HG02852 (cell line): ENCODE measurements around the gene NDC1.
"Not testable (repeated sequence)": the region's sequence is repeated elsewhere in the genome, so short reads cannot be mapped to it uniquely, and the experiment has no call there.

ENCODE experiments used
- ATAC-seq: cut with Tn5 transposase; IDR thresholded peaks from one replicate; pipeline ENCODE4 v1.9.1; 2021; ENCODE audit warnings: mild to moderate bottlenecking, moderate library complexity; ENCODE audit not compliant: unreplicated experiment

NDC1 gene

GRCh38 chr1:53837924-53838653 lies at the start of gene NDC1:
Gene NDC1, minus strand, starts transcription at chr1:53838296. Its CDS starts 35 bp downstream, at chr1:53838261.
- ATAC-seq = peak; percentile 89

GRCh38 chr1:53883600-53883999 lies 45.5 kb upstream of the NDC1 start:
- ATAC-seq = not testable (repeated sequence)

- not testable (repeated sequence) for ATAC-seq
These were observed 43.8 kb upstream of the NDC1 start for GRCh38 chr1:53881853-53882252.

GRCh38 chr1:53878492-53879105 lies 40.5 kb upstream of the NDC1 start:
- ATAC-seq = no peak

- ATAC-seq = not testable (repeated sequence)
These were observed 37.1 kb upstream of the NDC1 start for GRCh38 chr1:53875150-53875549.

GRCh38 chr1:53871773-53872484 lies 33.8 kb upstream of the NDC1 start:
- ATAC-seq = no peak

GRCh38 chr1:53871221-53871620 lies 33.1 kb upstream of the NDC1 start:
- no peak for ATAC-seq

- ATAC-seq = no peak
These were observed 31.5 kb upstream of the NDC1 start for GRCh38 chr1:53869454-53870117.

- no peak for ATAC-seq
These were observed 30.5 kb upstream of the NDC1 start for GRCh38 chr1:53868565-53868964.

- ATAC-seq = no peak
These were observed 24.4 kb upstream of the NDC1 start for GRCh38 chr1:53862507-53862906.

GRCh38 chr1:53860967-53861411 lies 22.9 kb upstream of the NDC1 start:
- peak; percentile 50 for ATAC-seq

- no peak for ATAC-seq
These were observed 13.6 kb upstream of the NDC1 start for GRCh38 chr1:53851571-53852285.

GRCh38 chr1:53850082-53850673 lies 12.1 kb upstream of the NDC1 start:
- no peak for ATAC-seq

- ATAC-seq = no peak
These were observed 9.9 kb upstream of the NDC1 start for GRCh38 chr1:53847980-53848379.

GRCh38 chr1:53842347-53842746 lies 4.3 kb upstream of the NDC1 start:
- no peak for ATAC-seq

- ATAC-seq = no peak
These were observed 518 bp upstream of the NDC1 start for GRCh38 chr1:53838654-53838974.

- no peak for ATAC-seq
These were observed 511 bp downstream of the NDC1 start for GRCh38 chr1:53837646-53837923.

GRCh38 chr1:53835491-53835890 lies 2.6 kb downstream of the NDC1 start:
- ATAC-seq = no peak

GRCh38 chr1:53834776-53835175 lies 3.3 kb downstream of the NDC1 start:
- no peak for ATAC-seq

- ATAC-seq = no peak
These were observed 4.7 kb downstream of the NDC1 start for GRCh38 chr1:53833393-53833792.

- no peak for ATAC-seq
These were observed 11.7 kb downstream of the NDC1 start for GRCh38 chr1:53826367-53826766.
